Measurements from ENCODE around the gene GDPD5. TPM values are rescaled to one million over a fixed set of nuclear protein-coding genes. Genes with fewer than 3 reads are reported as not detected.

The GDPD5 gene
- total and polyA plus RNA-seq, 9 of the 15 experiments (the other 6 are each of a cell fraction or from before 2014, with no cell fraction given), result 0.32 to 27.3 (median 8.0) TPM

DNA sequence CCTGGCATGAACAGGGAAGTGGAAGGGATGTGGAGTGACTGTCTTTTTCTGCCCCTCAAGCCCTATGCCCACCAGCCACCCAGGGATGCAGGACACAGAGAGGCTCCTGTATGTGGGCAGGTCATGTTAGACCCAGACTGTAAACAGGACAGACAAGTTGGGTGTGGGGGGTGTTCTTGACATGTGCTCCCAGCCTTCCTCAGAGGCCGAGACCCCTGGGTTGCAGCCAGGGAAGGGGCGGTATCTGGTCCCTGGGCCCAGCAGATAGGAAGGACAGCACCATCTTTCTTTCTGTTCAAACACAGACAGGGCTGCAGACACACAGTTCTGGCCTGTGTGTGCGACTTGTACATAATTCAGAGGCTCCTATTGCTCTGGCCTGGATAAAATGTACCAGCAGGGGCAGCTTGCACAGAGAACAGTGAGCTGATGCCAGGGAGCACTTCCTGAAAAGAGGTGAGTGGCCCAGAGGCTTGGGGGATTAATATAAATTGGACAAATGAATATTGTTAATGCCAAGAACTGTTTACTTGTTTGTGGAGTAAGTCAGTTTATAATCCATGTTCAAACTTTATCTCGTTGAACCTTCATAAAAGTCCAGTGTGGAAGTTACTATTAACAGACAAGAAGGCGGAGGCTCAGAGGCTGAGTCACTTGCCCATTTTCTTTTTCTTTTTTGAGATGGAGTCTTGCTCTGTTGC lies 16.6 kb downstream of the GDPD5 start:
- intact Hi-C loops (cut with micrococcal nuclease) (no loop called here), in situ Hi-C loops (cut with MboI) (no loop called here)
- FAIRE-seq (peak; percentile 37), ATAC-seq (no peak), DNase-seq (ENCODE audit: extremely low read depth in 1 of 4, low spot score in 3 of 4) (no peak)
- Histone ChIP-seq H3K4me2 (ENCODE audit: insufficient read depth, low read length) (no peak overlapping the region; the same call in 1 of the 2 replicates), H3K4me1 (replicated peaks in 1 of 2; ENCODE audit: control insufficient read depth in 2 of 2, insufficient read depth in 2 of 2, low read length in 2 of 2) (peaks cover 24 to 41% of the 10 kb centered on the region in 2 experiments), H3K36me3 (ENCODE audit: control insufficient read depth, insufficient read depth, low read length) (no peaks in the 10 kb centered on the region), H2AFZ (ENCODE audit: low read depth, low read length) (no peak overlapping the region), H3K27ac (ENCODE audit: extremely low read depth, low read depth, low read length) (no peak overlapping the region), H3K9me1 (ENCODE audit: control insufficient read depth, insufficient read depth, low read length) (no peaks in the 10 kb centered on the region), H3K4me3 (no peak overlapping the region), H3K9ac (ENCODE audit: insufficient read depth in 1 of 2, low read depth in 2 of 2, low read length in 2 of 2) (peak overlapping the region in 1 of 2 experiments; percentile 84; a peak in 2 of 4 replicates), H4K20me1 (replicated peaks; ENCODE audit: control insufficient read depth, insufficient read depth, low read length) (no peaks in the 10 kb centered on the region; the same call in 1 of the 2 replicates), H3K27me3 (ENCODE audit: control insufficient read depth in 2 of 2, insufficient read depth in 2 of 2, low read length in 2 of 2) (no peaks in the 10 kb centered on the region), H3K79me2 (ENCODE audit: control insufficient read depth, insufficient read depth, low read length) (no peaks in the 10 kb centered on the region), H3K9me3 (replicated peaks; ENCODE audit: control insufficient read depth, insufficient read depth, low read depth, low read length) (no peaks in the 10 kb centered on the region)
- TF ChIP-seq YY1 (IDR thresholded peaks at IDR 0.05; ENCODE audit: borderline replicate concordance in 1 of 3, control insufficient read depth in 1 of 3, extremely low read depth in 1 of 3, insufficient read depth in 3 of 3, insufficient read length in 1 of 3, insufficient replicate concordance in 2 of 3, low read depth in 1 of 3, low read length in 2 of 3), result no peak
- TF ChIP-seq CBFA2T2 (conservative IDR thresholded peaks at IDR 0.05), result no peak
- TF ChIP-seq, protein P1, sequence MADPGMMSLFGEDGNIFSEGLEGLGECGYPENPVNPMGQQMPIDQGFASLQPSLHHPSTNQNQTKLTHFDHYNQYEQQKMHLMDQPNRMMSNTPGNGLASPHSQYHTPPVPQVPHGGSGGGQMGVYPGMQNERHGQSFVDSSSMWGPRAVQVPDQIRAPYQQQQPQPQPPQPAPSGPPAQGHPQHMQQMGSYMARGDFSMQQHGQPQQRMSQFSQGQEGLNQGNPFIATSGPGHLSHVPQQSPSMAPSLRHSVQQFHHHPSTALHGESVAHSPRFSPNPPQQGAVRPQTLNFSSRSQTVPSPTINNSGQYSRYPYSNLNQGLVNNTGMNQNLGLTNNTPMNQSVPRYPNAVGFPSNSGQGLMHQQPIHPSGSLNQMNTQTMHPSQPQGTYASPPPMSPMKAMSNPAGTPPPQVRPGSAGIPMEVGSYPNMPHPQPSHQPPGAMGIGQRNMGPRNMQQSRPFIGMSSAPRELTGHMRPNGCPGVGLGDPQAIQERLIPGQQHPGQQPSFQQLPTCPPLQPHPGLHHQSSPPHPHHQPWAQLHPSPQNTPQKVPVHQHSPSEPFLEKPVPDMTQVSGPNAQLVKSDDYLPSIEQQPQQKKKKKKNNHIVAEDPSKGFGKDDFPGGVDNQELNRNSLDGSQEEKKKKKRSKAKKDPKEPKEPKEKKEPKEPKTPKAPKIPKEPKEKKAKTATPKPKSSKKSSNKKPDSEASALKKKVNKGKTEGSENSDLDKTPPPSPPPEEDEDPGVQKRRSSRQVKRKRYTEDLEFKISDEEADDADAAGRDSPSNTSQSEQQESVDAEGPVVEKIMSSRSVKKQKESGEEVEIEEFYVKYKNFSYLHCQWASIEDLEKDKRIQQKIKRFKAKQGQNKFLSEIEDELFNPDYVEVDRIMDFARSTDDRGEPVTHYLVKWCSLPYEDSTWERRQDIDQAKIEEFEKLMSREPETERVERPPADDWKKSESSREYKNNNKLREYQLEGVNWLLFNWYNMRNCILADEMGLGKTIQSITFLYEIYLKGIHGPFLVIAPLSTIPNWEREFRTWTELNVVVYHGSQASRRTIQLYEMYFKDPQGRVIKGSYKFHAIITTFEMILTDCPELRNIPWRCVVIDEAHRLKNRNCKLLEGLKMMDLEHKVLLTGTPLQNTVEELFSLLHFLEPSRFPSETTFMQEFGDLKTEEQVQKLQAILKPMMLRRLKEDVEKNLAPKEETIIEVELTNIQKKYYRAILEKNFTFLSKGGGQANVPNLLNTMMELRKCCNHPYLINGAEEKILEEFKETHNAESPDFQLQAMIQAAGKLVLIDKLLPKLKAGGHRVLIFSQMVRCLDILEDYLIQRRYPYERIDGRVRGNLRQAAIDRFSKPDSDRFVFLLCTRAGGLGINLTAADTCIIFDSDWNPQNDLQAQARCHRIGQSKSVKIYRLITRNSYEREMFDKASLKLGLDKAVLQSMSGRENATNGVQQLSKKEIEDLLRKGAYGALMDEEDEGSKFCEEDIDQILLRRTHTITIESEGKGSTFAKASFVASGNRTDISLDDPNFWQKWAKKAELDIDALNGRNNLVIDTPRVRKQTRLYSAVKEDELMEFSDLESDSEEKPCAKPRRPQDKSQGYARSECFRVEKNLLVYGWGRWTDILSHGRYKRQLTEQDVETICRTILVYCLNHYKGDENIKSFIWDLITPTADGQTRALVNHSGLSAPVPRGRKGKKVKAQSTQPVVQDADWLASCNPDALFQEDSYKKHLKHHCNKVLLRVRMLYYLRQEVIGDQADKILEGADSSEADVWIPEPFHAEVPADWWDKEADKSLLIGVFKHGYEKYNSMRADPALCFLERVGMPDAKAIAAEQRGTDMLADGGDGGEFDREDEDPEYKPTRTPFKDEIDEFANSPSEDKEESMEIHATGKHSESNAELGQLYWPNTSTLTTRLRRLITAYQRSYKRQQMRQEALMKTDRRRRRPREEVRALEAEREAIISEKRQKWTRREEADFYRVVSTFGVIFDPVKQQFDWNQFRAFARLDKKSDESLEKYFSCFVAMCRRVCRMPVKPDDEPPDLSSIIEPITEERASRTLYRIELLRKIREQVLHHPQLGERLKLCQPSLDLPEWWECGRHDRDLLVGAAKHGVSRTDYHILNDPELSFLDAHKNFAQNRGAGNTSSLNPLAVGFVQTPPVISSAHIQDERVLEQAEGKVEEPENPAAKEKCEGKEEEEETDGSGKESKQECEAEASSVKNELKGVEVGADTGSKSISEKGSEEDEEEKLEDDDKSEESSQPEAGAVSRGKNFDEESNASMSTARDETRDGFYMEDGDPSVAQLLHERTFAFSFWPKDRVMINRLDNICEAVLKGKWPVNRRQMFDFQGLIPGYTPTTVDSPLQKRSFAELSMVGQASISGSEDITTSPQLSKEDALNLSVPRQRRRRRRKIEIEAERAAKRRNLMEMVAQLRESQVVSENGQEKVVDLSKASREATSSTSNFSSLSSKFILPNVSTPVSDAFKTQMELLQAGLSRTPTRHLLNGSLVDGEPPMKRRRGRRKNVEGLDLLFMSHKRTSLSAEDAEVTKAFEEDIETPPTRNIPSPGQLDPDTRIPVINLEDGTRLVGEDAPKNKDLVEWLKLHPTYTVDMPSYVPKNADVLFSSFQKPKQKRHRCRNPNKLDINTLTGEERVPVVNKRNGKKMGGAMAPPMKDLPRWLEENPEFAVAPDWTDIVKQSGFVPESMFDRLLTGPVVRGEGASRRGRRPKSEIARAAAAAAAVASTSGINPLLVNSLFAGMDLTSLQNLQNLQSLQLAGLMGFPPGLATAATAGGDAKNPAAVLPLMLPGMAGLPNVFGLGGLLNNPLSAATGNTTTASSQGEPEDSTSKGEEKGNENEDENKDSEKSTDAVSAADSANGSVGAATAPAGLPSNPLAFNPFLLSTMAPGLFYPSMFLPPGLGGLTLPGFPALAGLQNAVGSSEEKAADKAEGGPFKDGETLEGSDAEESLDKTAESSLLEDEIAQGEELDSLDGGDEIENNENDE (IDR thresholded peaks at IDR 0.05; ENCODE audit: low read depth, low read length), result no peak
- no peak for TF ChIP-seq MYC (IDR thresholded peaks at IDR 0.05; ENCODE audit: low read depth, low read length)
- TF ChIP-seq MYC (CRISPR knock-in tag; IDR thresholded peaks at IDR 0.05; ENCODE audit: borderline replicate concordance, low read depth), result no peak
- TF ChIP-seq, protein P2, sequence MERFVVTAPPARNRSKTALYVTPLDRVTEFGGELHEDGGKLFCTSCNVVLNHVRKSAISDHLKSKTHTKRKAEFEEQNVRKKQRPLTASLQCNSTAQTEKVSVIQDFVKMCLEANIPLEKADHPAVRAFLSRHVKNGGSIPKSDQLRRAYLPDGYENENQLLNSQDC (CRISPR knock-in tag; IDR thresholded peaks at IDR 0.05), result no peak
- no peak for TF ChIP-seq HDAC2 (IDR thresholded peaks at IDR 0.05)
- no peak for TF ChIP-seq NCOA1 (IDR thresholded peaks at IDR 0.05; ENCODE audit: low read depth)
- TF ChIP-seq GTF2F1 (IDR thresholded peaks at IDR 0.05; ENCODE audit: low read depth, low read length), result no peak
- no peak for TF ChIP-seq SIRT6 (IDR thresholded peaks at IDR 0.05; ENCODE audit: low read depth, low read length)
- WGBS (ENCODE audit: insufficient coverage, low coverage, missing lambda C conversion rate), result 43% methylated on average over 5 of the region's 5 CpGs
- ChIA-PET POLR2A (no interaction called here), CTCF (ENCODE audit: low intra/inter-chr PET ratio) (no interaction called here)
- BruUV-seq (replicated peaks), result no TSS peak
